HEK293T (cell line): Measurements from ENCODE around the gene TMEM233.
"Not testable (repeated sequence)": the region's sequence is repeated elsewhere in the genome, so short reads cannot be mapped to it uniquely, and the experiment has no call there.

Source experiments
- CTCF ChIA-PET: fragments of 350-600 bp; formaldehyde crosslinking; extraction: SDS; loops from one replicate; lab custom pipeline; 2021; ENCODE audit warnings: antibody characterized with exemption, inconsistent platforms; lab: Yijun Ruan, JAX
- POLR2A ChIA-PET: fragments of 350-600 bp; formaldehyde crosslinking; extraction: SDS; loops from one replicate; lab custom pipeline; 2020; ENCODE audit warnings: antibody characterized with exemption, inconsistent platforms; lab: Yijun Ruan, JAX
- DNase-seq: peaks from one replicate; pipeline ENCODE4 v3.0.0; 2012; ENCODE audit warnings: mixed read lengths; ENCODE audit errors: extremely low spot score
- ARNT ChIP-seq: fragments of 450-650 bp; IDR thresholded peaks from 2 replicates; pipeline ENCODE4 v1.6.1; 2017; ENCODE audit warnings: mild to moderate bottlenecking
- BHLHE40 ChIP-seq: fragments of 450-650 bp; IDR thresholded peaks from 2 replicates; pipeline ENCODE4 v1.6.1; 2016; ENCODE audit warnings: mild to moderate bottlenecking, moderate library complexity, borderline replicate concordance
- CTBP1 ChIP-seq: fragments of 450-650 bp; IDR thresholded peaks from 2 replicates; pipeline ENCODE4 v1.6.1; 2016; ENCODE audit warnings: borderline replicate concordance
- ELF4 ChIP-seq: fragments of 450-650 bp; IDR thresholded peaks from 2 replicates; pipeline ENCODE4 v1.6.1; 2017; ENCODE audit warnings: antibody characterized with exemption
- FOXA1 ChIP-seq: fragments of 450-650 bp; IDR thresholded peaks from 2 replicates; pipeline ENCODE4 v1.6.1; 2016; ENCODE audit warnings: mild to moderate bottlenecking
- FOXK2 ChIP-seq: fragments of 450-650 bp; IDR thresholded peaks from 2 replicates; pipeline ENCODE4 v1.6.1; 2016; ENCODE audit warnings: mild to moderate bottlenecking
- FOXM1 ChIP-seq: fragments of 450-650 bp; IDR thresholded peaks from 2 replicates; pipeline ENCODE4 v1.6.1; 2017; ENCODE audit warnings: mild to moderate bottlenecking, borderline replicate concordance
- HDGF ChIP-seq: fragments of 450-650 bp; IDR thresholded peaks from 2 replicates; pipeline ENCODE4 v1.6.1; 2017; ENCODE audit warnings: antibody characterized with exemption, borderline replicate concordance
- L3MBTL2 ChIP-seq: fragments of 450-650 bp; conservative IDR thresholded peaks from 2 replicates; pipeline ENCODE4 v1.6.1; 2016; ENCODE audit warnings: mild to moderate bottlenecking
- LEF1 ChIP-seq: fragments of 450-650 bp; IDR thresholded peaks from 2 replicates; pipeline ENCODE4 v1.6.1; 2017; ENCODE audit warnings: mild to moderate bottlenecking, borderline replicate concordance
- NFRKB ChIP-seq: fragments of 450-650 bp; IDR thresholded peaks from 2 replicates; pipeline ENCODE4 v1.6.1; 2016; ENCODE audit warnings: mild to moderate bottlenecking, moderate library complexity
- PKNOX1 ChIP-seq: fragments of 450-650 bp; IDR thresholded peaks from 2 replicates; pipeline ENCODE4 v1.6.1; 2016
- SP1 ChIP-seq: fragments of 450-650 bp; IDR thresholded peaks from 2 replicates; pipeline ENCODE4 v1.6.1; 2017
- SUZ12 ChIP-seq: fragments of 450-650 bp; IDR thresholded peaks from 2 replicates; pipeline ENCODE4 v1.6.1; 2016; ENCODE audit warnings: mild to moderate bottlenecking
- TARDBP ChIP-seq: fragments of 450-650 bp; IDR thresholded peaks from 2 replicates; pipeline ENCODE4 v1.6.1; 2016
- ZNF384 ChIP-seq: fragments of 450-650 bp; IDR thresholded peaks from 2 replicates; pipeline ENCODE4 v1.6.1; 2016

The TMEM233 gene

GRCh38 chr12:119613319-119613936, 19.9 kb downstream of the TMEM233 start:
- no peak for TF ChIP-seq ARNT
- no peak for TF ChIP-seq SUZ12
- TF ChIP-seq NFRKB = no peak
- CTCF ChIA-PET = interaction anchor here (0.6 to 0.7 kb wide), 2 partner anchors 21 to 69 kb away, joined by 4 to 5 read pairs; no protein-coding TSS in a partner anchor
- POLR2A ChIA-PET = no interaction called here
- no peak for DNase-seq

- ChIA-PET CTCF (no interaction called here), POLR2A (no interaction called here)
- DNase-seq = no peak
- TF ChIP-seq CTBP1 = no peak
- TF ChIP-seq FOXK2 = no peak
- TF ChIP-seq L3MBTL2 = no peak
- TF ChIP-seq LEF1 = no peak
These were observed 21.1 kb downstream of the TMEM233 start for GRCh38 chr12:119614705-119615104.

DNA sequence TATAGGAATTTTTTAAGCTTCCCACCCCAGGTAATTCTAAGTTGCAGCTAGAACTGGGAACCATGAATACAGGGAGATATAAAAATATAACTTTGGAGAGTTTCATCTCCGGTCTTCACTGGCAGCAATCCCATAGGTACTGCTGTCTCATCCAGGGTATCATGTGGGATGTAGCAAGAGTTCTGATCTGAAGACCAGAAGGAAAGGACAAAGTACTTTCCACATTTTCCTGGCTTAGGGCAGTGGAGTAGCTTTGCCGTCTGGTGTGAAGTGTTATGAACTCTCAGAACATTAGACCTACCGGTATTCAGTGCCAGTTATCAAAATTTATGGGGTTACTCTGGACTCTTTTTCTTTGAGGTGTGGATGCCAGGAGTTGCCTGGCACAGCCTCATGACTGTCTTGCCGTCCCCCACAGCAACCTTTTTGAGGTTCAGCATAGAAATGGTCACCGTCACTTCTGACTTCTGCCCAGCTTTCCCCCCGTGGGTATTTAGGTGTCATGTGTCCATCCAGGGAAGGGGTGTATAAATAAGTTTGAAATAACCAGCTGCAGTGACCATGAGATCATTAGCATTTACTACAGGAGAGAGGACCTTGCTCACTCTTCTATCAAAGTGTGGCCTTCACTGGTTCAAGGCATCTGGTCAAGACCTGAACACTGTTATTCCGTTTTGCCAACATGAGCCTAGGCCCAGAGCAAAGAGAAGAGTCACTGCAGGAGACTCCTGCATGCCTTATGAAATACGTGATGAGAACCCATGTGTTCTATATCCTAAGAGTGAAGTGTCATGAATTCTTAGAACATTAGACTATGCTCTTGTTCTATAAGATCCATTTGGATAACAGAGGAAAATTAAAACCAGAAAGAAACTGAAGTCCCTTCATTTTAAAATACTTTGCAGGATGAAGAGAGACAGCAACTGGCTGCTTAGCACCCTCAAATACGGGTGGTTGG, 22.2 kb downstream of the TMEM233 start:
- POLR2A ChIA-PET = no interaction called here
- CTCF ChIA-PET = no interaction called here
- TF ChIP-seq SP1 = no peak
- DNase-seq = no peak

- CTCF ChIA-PET, DNase-seq, POLR2A ChIA-PET: not testable (repeated sequence)
These were observed 24.8 kb downstream of the TMEM233 start for GRCh38 chr12:119618328-119618896.

DNA sequence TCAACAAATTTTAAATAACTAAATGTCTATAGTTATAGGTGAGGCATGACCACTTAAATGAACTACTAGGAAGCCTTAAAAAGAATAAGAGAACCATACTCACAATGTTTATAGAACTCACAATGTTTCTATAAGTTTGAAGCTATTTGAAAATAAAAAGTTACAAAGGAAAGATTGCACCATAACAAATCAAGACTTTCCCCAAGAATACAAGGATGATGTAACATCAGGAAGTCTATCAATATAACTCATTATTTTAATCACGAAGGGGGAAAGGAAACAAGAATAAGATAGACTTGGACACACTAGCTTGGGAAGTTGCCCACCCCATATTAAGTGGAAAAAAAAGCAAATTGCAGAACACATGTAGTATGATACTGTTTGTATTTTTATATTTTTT, 26.9 kb downstream of the TMEM233 start:
- ChIA-PET POLR2A (no interaction called here), CTCF (interaction anchor here (0.6 kb wide), 1 partner anchor 31 kb away, joined by 3 read pairs; no protein-coding TSS in a partner anchor)
- TF ChIP-seq NFRKB (no peak), BHLHE40 (no peak), FOXA1 (no peak), PKNOX1 (no peak), L3MBTL2 (no peak), ARNT (no peak)
- no peak for DNase-seq

DNA sequence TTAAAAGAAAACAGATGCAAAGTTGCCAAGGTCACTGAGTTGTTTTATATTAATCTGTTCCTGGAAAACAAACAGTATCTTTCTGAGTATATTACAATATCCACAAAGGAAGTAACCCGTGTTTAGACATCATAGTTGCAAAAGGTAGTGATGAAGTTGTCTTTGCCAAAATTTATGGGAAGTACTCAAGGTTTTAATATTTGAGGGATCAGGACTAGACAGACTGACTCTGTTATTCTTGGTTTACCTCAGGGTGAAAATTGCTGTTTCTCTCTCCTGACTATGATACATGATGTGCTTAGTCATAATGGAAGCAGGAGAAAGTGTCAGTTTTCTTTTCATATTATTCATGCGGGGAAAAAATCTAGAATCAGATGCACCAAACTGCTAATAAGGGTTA, 28.3 kb downstream of the TMEM233 start:
- CTCF ChIA-PET = no interaction called here
- no peak for TF ChIP-seq NFRKB
- no peak for TF ChIP-seq BHLHE40
- TF ChIP-seq L3MBTL2 = no peak
- TF ChIP-seq FOXA1 = no peak
- TF ChIP-seq FOXK2 = no peak
- TF ChIP-seq TARDBP = no peak
- TF ChIP-seq ELF4 = no peak
- no peak for TF ChIP-seq CTBP1
- no peak for TF ChIP-seq SUZ12
- TF ChIP-seq PKNOX1 = no peak
- TF ChIP-seq SP1 = no peak
- no peak for TF ChIP-seq ARNT
- TF ChIP-seq HDGF = no peak
- TF ChIP-seq FOXM1 = no peak
- no peak for TF ChIP-seq ZNF384
- no peak for TF ChIP-seq LEF1

GRCh38 chr12:119624966-119625365, 31.4 kb downstream of the TMEM233 start:
- POLR2A ChIA-PET = no interaction called here
- no peak for TF ChIP-seq ARNT
- no peak for DNase-seq
- CTCF ChIA-PET = no interaction called here

More for the DNA sequence above, 28.3 kb downstream of the TMEM233 start:
- DNase-seq = no peak
- POLR2A ChIA-PET = no interaction called here
